PFSK-1 (cell line): ENCODE data around the gene CUX1.

Experiments
- FOXP2 ChIP-seq: optimal IDR thresholded peaks from 2 replicates; pipeline ENCODE3; 2011; ENCODE audit warnings: borderline replicate concordance, control low read depth, inconsistent platforms; ENCODE audit not compliant: insufficient read depth; ENCODE audit errors: extremely low read length, extremely low read depth
- POLR2AphosphoS5 ChIP-seq: IDR thresholded peaks from 2 replicates; pipeline ENCODE4 v1.6.1; 2012; ENCODE audit warnings: low read depth, mild to moderate bottlenecking, control low read depth, low read length, moderate library complexity
- SIN3A ChIP-seq: IDR thresholded peaks from 2 replicates; pipeline ENCODE4 v1.6.1; 2012; ENCODE audit warnings: mild to moderate bottlenecking, low read length, moderate library complexity, borderline replicate concordance; ENCODE audit not compliant: insufficient read depth
- TAF1 ChIP-seq: IDR thresholded peaks from 2 replicates; pipeline ENCODE4 v1.6.1; 2012; ENCODE audit warnings: low read length, control low read depth, borderline replicate concordance; ENCODE audit not compliant: insufficient read depth
- TF ChIP-seq, protein P1 (sequence below), 2 experiments: IDR thresholded peaks; 2 replicates each; pipeline versions ENCODE4 v1.6.1 to v1.8.0; 2011 to 2012; ENCODE audit warnings: low read depth in 2 of 2, low read length in 2 of 2, control low read depth in 1 of 2, inconsistent platforms in 1 of 2, mild to moderate bottlenecking in 1 of 2, moderate library complexity in 1 of 2; ENCODE audit not compliant: insufficient read depth in 1 of 2

Gene CUX1

GRCh38 chr7:102215711-102216110 lies 398.3 kb downstream of the CUX1 start:
- TF ChIP-seq TAF1 (no peak), FOXP2 (no peak), POLR2AphosphoS5 (no peak), SIN3A (no peak)
- TF ChIP-seq, protein P1, sequence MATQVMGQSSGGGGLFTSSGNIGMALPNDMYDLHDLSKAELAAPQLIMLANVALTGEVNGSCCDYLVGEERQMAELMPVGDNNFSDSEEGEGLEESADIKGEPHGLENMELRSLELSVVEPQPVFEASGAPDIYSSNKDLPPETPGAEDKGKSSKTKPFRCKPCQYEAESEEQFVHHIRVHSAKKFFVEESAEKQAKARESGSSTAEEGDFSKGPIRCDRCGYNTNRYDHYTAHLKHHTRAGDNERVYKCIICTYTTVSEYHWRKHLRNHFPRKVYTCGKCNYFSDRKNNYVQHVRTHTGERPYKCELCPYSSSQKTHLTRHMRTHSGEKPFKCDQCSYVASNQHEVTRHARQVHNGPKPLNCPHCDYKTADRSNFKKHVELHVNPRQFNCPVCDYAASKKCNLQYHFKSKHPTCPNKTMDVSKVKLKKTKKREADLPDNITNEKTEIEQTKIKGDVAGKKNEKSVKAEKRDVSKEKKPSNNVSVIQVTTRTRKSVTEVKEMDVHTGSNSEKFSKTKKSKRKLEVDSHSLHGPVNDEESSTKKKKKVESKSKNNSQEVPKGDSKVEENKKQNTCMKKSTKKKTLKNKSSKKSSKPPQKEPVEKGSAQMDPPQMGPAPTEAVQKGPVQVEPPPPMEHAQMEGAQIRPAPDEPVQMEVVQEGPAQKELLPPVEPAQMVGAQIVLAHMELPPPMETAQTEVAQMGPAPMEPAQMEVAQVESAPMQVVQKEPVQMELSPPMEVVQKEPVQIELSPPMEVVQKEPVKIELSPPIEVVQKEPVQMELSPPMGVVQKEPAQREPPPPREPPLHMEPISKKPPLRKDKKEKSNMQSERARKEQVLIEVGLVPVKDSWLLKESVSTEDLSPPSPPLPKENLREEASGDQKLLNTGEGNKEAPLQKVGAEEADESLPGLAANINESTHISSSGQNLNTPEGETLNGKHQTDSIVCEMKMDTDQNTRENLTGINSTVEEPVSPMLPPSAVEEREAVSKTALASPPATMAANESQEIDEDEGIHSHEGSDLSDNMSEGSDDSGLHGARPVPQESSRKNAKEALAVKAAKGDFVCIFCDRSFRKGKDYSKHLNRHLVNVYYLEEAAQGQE (IDR thresholded peaks at IDR 0.05; ENCODE audit: insufficient read depth in 1 of 2, low read depth in 2 of 2, low read length in 2 of 2) = no peak

DNA sequence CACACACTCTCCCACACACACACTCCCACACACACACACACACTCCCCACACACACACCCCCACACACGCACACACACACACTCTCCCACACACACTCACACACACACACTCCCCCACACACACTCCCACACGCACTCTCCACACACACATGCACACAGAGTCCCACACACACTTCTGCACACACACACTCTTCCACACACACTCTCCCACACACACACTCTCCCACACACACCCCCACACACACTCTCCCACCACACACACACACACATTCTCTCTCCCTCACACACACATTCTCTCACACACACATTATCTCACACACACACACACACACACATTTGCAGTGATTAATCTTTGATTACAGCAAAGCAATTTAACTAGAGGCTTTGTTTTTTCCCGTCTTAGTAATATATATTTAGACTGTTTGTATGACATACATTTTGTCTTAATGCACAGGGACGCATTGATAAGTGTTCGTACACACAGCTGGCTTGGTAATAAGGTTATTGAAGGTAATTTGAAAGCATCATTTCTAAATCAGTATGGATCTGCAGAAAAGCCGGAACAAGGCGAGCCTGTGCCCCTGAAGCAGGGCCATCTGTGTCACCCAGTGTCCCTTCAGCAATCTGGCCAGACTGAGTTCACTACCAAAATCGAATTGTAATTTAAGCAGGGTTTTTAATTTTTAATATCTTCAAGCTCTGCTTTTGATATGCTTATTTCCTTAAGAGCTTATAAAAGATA lies 399.3 kb downstream of the CUX1 start:
- no peak for TF ChIP-seq POLR2AphosphoS5
- TF ChIP-seq TAF1 = no peak
- TF ChIP-seq, protein P1 (IDR thresholded peaks at IDR 0.05; ENCODE audit: insufficient read depth in 1 of 2, low read depth in 2 of 2, low read length in 2 of 2) = no peak
- TF ChIP-seq FOXP2 = no peak
- TF ChIP-seq SIN3A = no peak

DNA sequence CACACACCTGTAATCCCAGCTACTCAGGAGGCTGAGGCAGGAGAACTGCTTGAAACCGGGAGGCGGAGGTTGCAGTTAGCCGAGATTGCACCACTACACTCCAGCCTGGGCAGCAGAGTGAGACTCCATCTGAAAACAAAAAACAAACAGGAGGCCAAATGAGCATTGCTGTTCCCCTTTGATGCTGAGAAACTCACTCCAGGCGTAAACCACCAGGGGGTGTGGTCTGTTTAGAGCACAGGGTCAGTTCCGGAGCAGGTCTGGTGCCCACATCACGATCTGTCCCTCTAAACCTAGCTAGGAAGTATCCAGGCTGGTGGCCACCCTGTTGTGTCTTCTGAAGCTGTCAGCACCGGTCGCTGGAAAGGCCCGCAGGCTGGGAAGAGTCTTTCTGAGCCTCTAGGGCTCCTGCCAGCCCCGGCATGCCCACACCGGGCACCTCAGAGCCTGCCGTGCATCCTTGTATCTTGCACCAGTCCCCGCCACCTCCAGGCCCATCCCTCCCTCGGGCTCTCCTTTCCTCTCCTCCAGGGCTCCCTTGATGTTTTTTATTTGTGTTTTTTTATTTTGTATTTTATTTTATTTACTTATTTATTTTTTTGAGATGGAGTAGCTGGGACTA lies 402.9 kb downstream of the CUX1 start:
- no peak for TF ChIP-seq SIN3A
- TF ChIP-seq POLR2AphosphoS5 = no peak
- no peak for TF ChIP-seq TAF1
- TF ChIP-seq FOXP2 = no peak
- TF ChIP-seq, protein P1 (IDR thresholded peaks at IDR 0.05; ENCODE audit: insufficient read depth in 1 of 2, low read depth in 2 of 2, low read length in 2 of 2) = no peak

GRCh38 chr7:102220960-102221800 lies 403.8 kb downstream of the CUX1 start:
- TF ChIP-seq POLR2AphosphoS5 = no peak
- TF ChIP-seq TAF1 = no peak

DNA sequence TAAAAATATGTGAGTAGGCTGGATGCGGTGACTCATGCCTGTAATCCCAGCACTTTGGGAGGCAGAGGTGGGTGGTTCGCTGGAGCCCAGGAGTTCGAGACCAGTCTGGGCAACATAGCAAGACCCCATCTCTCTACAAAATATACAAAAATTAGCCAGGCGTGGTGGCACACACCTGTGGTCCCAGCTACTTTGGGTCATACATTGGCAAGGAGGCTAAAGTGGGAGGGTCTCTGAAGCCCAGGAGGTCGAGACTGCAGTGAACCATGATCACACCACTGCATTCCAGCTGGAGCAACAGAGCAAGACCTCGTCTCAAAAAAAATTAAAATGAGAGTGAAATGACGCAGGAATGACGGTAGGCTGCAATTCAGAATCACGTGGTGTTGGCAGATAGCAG lies 404.5 kb downstream of the CUX1 start:
- TF ChIP-seq POLR2AphosphoS5 = no peak
- no peak for TF ChIP-seq TAF1
- TF ChIP-seq, protein P1 (IDR thresholded peaks at IDR 0.05; ENCODE audit: insufficient read depth in 1 of 2, low read depth in 2 of 2, low read length in 2 of 2) = no peak
- no peak for TF ChIP-seq SIN3A
- TF ChIP-seq FOXP2 = no peak
